ENCODE measurements around the gene INSL6.
A peak's percentile ranks its signal among the peaks of the same experiment; 100 is the strongest.

The INSL6 gene

GRCh38 chr9:5140151-5140550 is 45.3 kb downstream of the INSL6 start:
- DNase-seq, result no peak
- Mint-ChIP-seq H3K4me3 (no peak overlapping the region), H3K27me3 (no peaks in the 10 kb centered on the region), H3K4me1 (no peaks in the 10 kb centered on the region), H3K27ac (no peak overlapping the region), H3K9me3 (peaks cover 21 to 45% of the 10 kb centered on the region in 2 donors)
- ATAC-seq, result peak; percentile 40

GRCh38 chr9:5122516-5122915 is 62.9 kb downstream of the INSL6 start:
- H3K4me3 Mint-ChIP-seq, result no peak overlapping the region

GRCh38 chr9:5122116-5122515 is 63.3 kb downstream of the INSL6 start:
- no peaks in the 10 kb centered on the region for H3K9me3 Mint-ChIP-seq
- H3K4me1 Mint-ChIP-seq, result no peaks in the 10 kb centered on the region
- DNase-seq (no peak), ATAC-seq (no peak)
- H3K27me3 Mint-ChIP-seq, result no peaks in the 10 kb centered on the region
- H3K27ac Mint-ChIP-seq, result no peak overlapping the region
- no peak overlapping the region for H3K4me3 Mint-ChIP-seq

More at GRCh38 chr9:5122516-5122915, 62.9 kb downstream of the INSL6 start:
- H3K4me1 Mint-ChIP-seq, result no peaks in the 10 kb centered on the region
- ATAC-seq (no peak), DNase-seq (no peak)
- no peaks in the 10 kb centered on the region for H3K27me3 Mint-ChIP-seq
- no peaks in the 10 kb centered on the region for H3K9me3 Mint-ChIP-seq
- no peak overlapping the region for H3K27ac Mint-ChIP-seq

- peaks cover 0 to 15% of the 10 kb centered on the region in 2 donors for H3K9me3 Mint-ChIP-seq
- DNase-seq, result no peak
- peak overlapping the region in 1 of 2 donors; percentile 3 for H3K4me3 Mint-ChIP-seq
- ATAC-seq, result no peak
- H3K4me1 Mint-ChIP-seq, result no peaks in the 10 kb centered on the region
- no peak overlapping the region for H3K27ac Mint-ChIP-seq
- no peaks in the 10 kb centered on the region for H3K27me3 Mint-ChIP-seq
These were observed 71.3 kb downstream of the INSL6 start for GRCh38 chr9:5113994-5114748.

All from stimulated activated naive CD8-positive, alpha-beta T cell treated with anti-CD3 and anti-CD28 coated beads, Interleukin-15, amount 100 ng/mL, for 72 hours (primary cell).